Progenitor cell of endocrine pancreas (in vitro differentiated cells): ENCODE measurements around the gene NKIRAS2. TPM values are rescaled to one million over a fixed set of nuclear protein-coding genes. Genes with fewer than 3 reads are reported as not detected.

Source experiments
- DNase-seq: peaks from one replicate; pipeline ENCODE4 v3.0.0; 2021; ENCODE audit warnings: low spot score; ENCODE audit not compliant: unreplicated experiment
- H3K27ac Mint-ChIP-seq: 2 replicates; pipeline ENCODE4 v1.8.0; 2021; ENCODE audit warnings: mild to moderate bottlenecking, moderate library complexity, mixed read lengths
- H3K27me3 Mint-ChIP-seq: 2 replicates; pipeline ENCODE4 v1.8.0; 2021; ENCODE audit warnings: mixed read lengths
- H3K36me3 Mint-ChIP-seq: 2 replicates; pipeline ENCODE4 v1.8.0; 2022; ENCODE audit warnings: mixed read lengths; ENCODE audit not compliant: insufficient read depth
- H3K4me1 Mint-ChIP-seq: 2 replicates; pipeline ENCODE4 v1.8.0; 2021; ENCODE audit warnings: low read depth, mixed read lengths
- H3K4me3 Mint-ChIP-seq: 2 replicates; pipeline ENCODE4 v1.8.0; 2021; ENCODE audit warnings: low read depth, mild to moderate bottlenecking, moderate library complexity, mixed read lengths
- H3K9me3 Mint-ChIP-seq: 2 replicates; pipeline ENCODE4 v1.8.0; 2021; ENCODE audit warnings: low read depth, mixed read lengths
- CTCF ChIP-seq: fragments of 200-600 bp; sonication (generic); IDR thresholded peaks from one replicate; pipeline ENCODE4 v1.5.0; 2021; ENCODE audit warnings: antibody characterized with exemption, mild to moderate bottlenecking; ENCODE audit not compliant: unreplicated experiment
- long read RNA-seq: library from polyadenylated mRNA; unstranded; transcript quantifications from one replicate; pipeline ENCODE4 v2.0.0, GENCODE V29; 2020
- total RNA-seq: library from RNA; stranded (reverse); gene quantifications from 2 replicates; pipeline ENCODE4 v1.2.1, GENCODE V29; 2021

NKIRAS2 gene
- 44.8 and 48.1 TPM in 2 replicates for total RNA-seq
- long read RNA-seq, full-length matches to known transcripts: 37 of 45 reads
- long read RNA-seq, partial matches to known transcripts: 1 of 45 reads
- long read RNA-seq, other reads (novel, unspliced or antisense): 7 of 45 reads

DNA sequence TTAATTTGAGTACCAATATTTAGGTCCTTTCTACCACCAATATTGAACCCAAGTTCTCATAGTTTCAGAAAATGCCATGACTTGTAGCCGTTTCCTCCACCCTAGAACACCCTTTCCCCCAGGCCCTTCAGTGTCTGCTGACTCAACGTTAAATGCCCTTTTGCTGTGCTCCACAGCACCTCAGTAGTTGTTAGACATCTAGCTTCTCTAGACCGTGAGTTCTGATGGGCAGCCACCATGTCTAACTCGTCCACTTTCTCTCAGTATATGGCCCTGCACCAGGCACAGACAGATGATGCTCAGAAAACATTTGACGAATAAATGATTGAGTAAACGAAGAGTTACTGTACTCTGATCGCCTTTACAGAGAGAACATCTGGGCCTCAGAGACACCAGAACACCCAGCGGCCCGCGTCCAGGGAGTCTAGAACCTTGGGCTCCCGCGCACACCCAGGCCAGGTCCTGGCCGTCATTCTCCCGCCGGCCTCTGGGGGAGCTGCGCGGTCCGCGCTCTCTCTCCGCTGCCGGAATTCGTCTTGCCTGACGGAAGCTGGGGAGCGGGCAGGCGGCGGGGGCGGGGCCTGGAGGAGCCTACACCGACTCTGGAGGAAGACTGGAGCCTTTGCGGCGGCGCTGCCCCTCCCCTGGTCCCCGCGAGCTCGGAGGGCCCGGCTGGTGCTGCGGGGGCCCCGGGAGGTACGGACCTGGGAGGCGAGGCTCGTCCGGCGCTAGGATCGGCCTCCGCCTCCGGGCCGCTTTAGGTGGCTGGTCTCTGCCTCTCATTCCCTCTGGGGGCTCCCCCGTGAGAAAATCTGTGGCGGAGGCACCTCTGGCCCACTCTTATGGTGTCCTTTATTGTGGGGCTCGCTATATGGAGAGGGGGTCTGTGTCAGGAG, at the start of gene NKIRAS2:
Gene NKIRAS2 (plus strand): TSS at position 582 of the 896 bp plus-strand sequence. CDS start 1,488 bp downstream, outside the sequence.
- H3K4me3 Mint-ChIP-seq: peak within 1 kb of the TSS; percentile 88
- H3K4me1 Mint-ChIP-seq: peaks cover 22% of the 10 kb centered on the region
- no peaks in the 10 kb centered on the region for H3K27me3 Mint-ChIP-seq
- H3K36me3 Mint-ChIP-seq: peaks cover 5% of the 10 kb centered on the region
- peak; percentile 82 for TF ChIP-seq CTCF
- H3K9me3 Mint-ChIP-seq: no peaks in the 10 kb centered on the region
- H3K27ac Mint-ChIP-seq: peak within 1 kb of the TSS; percentile 94
- DNase-seq: peak; percentile 92

- no peaks in the 10 kb centered on the region for H3K9me3 Mint-ChIP-seq
- peaks cover 18% of the 10 kb centered on the region for H3K36me3 Mint-ChIP-seq
- H3K27ac Mint-ChIP-seq: peak overlapping the region; percentile 66
- peaks cover 15% of the 10 kb centered on the region for H3K4me1 Mint-ChIP-seq
- H3K4me3 Mint-ChIP-seq: no peak overlapping the region
- no peak for TF ChIP-seq CTCF
- H3K27me3 Mint-ChIP-seq: no peaks in the 10 kb centered on the region
- no peak for DNase-seq
Measured at GRCh38 chr17:41970901-41971331, 49.0 kb upstream of the NKIRAS2 start.

- DNase-seq: no peak
- Mint-ChIP-seq H3K4me3 (no peak overlapping the region), H3K27ac (peak overlapping the region; percentile 85), H3K27me3 (no peaks in the 10 kb centered on the region), H3K4me1 (peaks cover 15% of the 10 kb centered on the region), H3K9me3 (no peaks in the 10 kb centered on the region), H3K36me3 (peaks cover 25% of the 10 kb centered on the region)
- no peak for TF ChIP-seq CTCF
Measured at GRCh38 chr17:41971721-41972523, 48.0 kb upstream of the NKIRAS2 start.

DNA sequence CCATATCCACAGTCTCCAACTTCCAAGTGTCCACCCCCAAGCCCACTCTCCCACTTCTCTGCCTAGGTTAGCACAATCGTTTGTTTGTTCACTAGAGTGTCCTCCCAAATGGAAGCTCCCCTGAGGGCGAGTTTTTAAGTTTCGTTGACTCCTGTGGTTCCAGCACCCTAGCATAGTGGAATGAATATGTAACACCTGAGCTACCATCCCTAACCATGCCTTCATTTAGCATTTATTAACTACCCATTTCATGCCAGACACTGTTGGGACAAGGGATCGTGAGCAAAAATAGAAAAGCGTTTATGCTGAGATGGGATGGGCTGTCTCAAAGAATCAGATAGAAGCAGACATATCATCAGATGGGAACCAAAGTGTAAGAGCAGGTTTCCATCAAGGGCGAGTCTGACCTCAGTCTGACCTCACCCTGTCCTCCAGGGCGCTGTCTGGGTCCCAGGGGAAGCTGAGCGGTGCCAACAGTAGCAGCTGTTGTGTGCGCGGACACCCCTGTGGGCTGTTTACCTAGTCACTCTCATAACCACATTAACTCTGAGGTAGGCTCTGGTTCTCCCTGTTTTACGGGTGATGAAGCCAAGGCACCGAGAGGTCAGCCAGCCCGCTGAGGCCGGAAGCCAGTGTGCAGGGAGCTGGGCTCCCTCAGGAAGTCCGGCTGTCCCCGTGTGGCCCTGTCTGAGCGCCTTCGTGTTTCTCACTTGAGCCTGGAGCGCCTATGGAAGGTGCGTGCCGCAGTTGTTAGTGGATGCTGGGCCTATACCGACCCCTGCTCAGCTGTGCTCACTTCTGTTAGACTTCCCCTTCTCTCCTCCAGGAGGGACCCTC, 47.1 kb upstream of the NKIRAS2 start:
- H3K36me3 Mint-ChIP-seq: peaks cover 27% of the 10 kb centered on the region
- peaks cover 12% of the 10 kb centered on the region for H3K4me1 Mint-ChIP-seq
- H3K27ac Mint-ChIP-seq: peak overlapping the region; percentile 85
- DNase-seq: no peak
- H3K4me3 Mint-ChIP-seq: no peak overlapping the region
- H3K9me3 Mint-ChIP-seq: no peaks in the 10 kb centered on the region
- H3K27me3 Mint-ChIP-seq: no peaks in the 10 kb centered on the region
- no peak for TF ChIP-seq CTCF
